Measurements from ENCODE around the gene DHX58.

DNA sequence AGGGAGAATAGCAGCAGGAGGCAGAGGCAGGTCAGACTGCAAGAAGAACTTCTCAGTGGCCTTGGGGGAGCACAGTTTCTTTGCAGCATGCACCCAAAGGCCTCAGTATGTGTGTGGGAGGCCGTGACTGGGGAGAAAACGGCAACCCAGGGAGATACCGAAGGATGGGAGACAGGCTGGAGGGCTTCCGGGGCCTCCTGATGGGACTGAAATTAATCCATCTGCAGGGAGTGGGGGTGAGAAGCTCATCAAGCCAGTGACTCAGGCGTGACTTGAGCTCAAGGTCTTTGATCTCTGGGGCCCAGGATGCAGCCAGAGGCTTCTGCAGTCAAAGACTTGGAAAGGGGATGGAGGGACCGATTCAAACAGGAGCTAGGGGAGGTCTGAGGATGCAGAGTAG, 57.0 kb downstream of the DHX58 start:
- TF ChIP-seq YY1 (IDR thresholded peaks at IDR 0.05; ENCODE audit: low read depth) (no peak), TAF1 (IDR thresholded peaks at IDR 0.05; ENCODE audit: low read depth) (no peak), RAD21 (IDR thresholded peaks at IDR 0.05; ENCODE audit: low read depth) (no peak), EGR1 (IDR thresholded peaks at IDR 0.05) (no peak), EP300 (IDR thresholded peaks at IDR 0.05; ENCODE audit: borderline replicate concordance) (no peak), TEAD4 (IDR thresholded peaks at IDR 0.05) (no peak), CREB1 (IDR thresholded peaks at IDR 0.05; ENCODE audit: low read depth) (no peak)
- TF ChIP-seq, protein P1, sequence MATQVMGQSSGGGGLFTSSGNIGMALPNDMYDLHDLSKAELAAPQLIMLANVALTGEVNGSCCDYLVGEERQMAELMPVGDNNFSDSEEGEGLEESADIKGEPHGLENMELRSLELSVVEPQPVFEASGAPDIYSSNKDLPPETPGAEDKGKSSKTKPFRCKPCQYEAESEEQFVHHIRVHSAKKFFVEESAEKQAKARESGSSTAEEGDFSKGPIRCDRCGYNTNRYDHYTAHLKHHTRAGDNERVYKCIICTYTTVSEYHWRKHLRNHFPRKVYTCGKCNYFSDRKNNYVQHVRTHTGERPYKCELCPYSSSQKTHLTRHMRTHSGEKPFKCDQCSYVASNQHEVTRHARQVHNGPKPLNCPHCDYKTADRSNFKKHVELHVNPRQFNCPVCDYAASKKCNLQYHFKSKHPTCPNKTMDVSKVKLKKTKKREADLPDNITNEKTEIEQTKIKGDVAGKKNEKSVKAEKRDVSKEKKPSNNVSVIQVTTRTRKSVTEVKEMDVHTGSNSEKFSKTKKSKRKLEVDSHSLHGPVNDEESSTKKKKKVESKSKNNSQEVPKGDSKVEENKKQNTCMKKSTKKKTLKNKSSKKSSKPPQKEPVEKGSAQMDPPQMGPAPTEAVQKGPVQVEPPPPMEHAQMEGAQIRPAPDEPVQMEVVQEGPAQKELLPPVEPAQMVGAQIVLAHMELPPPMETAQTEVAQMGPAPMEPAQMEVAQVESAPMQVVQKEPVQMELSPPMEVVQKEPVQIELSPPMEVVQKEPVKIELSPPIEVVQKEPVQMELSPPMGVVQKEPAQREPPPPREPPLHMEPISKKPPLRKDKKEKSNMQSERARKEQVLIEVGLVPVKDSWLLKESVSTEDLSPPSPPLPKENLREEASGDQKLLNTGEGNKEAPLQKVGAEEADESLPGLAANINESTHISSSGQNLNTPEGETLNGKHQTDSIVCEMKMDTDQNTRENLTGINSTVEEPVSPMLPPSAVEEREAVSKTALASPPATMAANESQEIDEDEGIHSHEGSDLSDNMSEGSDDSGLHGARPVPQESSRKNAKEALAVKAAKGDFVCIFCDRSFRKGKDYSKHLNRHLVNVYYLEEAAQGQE (IDR thresholded peaks at IDR 0.05; ENCODE audit: low read depth): no peak
- TF ChIP-seq, protein P2, sequence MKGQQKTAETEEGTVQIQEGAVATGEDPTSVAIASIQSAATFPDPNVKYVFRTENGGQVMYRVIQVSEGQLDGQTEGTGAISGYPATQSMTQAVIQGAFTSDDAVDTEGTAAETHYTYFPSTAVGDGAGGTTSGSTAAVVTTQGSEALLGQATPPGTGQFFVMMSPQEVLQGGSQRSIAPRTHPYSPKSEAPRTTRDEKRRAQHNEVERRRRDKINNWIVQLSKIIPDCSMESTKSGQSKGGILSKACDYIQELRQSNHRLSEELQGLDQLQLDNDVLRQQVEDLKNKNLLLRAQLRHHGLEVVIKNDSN (IDR thresholded peaks at IDR 0.05): no peak
